A673 (cell line): ENCODE results near the gene KRTAP5-1. TPM values are rescaled to one million over a fixed set of nuclear protein-coding genes. Genes with fewer than 3 reads are reported as not detected.

Experiments
- BruUV-seq: library from RNA; stranded (reverse); fragments of 400-500 nt; replicated peaks from 2 replicates; lab custom pipeline; 2021; lab: Mats Ljungman, UMichigan
- CTCF ChIA-PET: fragments of 300-600 bp; sonication (Branson Sonifier 250); formaldehyde crosslinking; loops from one replicate; lab custom pipeline; 2022; ENCODE audit warnings: antibody characterized with exemption; lab: Charles Lee
- POLR2A ChIA-PET: fragments of 300-600 bp; sonication (Branson Sonifier 250); formaldehyde crosslinking; loops from one replicate; lab custom pipeline; 2022; ENCODE audit warnings: antibody characterized with exemption; ENCODE audit not compliant: low non-redundant PET; lab: Charles Lee
- DNase-seq: peaks from one replicate; pipeline ENCODE4 v3.0.0-alpha.2; 2015; ENCODE audit warnings: low spot score
- H3K27ac ChIP-seq: fragments of 200-600 bp; sonication (generic); 2 replicates; pipeline ENCODE4 v1.5.1; 2016; ENCODE audit warnings: mixed run types, low read depth, mild to moderate bottlenecking, mixed read lengths, antibody characterized with exemption, low read length; ENCODE audit not compliant: poor library complexity, severe bottlenecking
- H3K27me3 ChIP-seq: fragments of 200-600 bp; sonication (generic); replicated peaks from 2 replicates; pipeline ENCODE4 v1.6.1; 2017; ENCODE audit warnings: mixed run types, low read depth, mild to moderate bottlenecking, mixed read lengths, antibody characterized with exemption, low read length; ENCODE audit not compliant: insufficient read depth, poor library complexity
- H3K36me3 ChIP-seq: fragments of 200-600 bp; sonication (generic); 2 replicates; pipeline ENCODE4 v1.6.1; 2016; ENCODE audit warnings: mixed run types, mild to moderate bottlenecking, mixed read lengths, antibody characterized with exemption, low read length; ENCODE audit not compliant: insufficient read depth, poor library complexity, severe bottlenecking
- H3K4me1 ChIP-seq: fragments of 200-600 bp; sonication (generic); 2 replicates; pipeline ENCODE4 v1.6.1; 2017; ENCODE audit warnings: mixed run types, mild to moderate bottlenecking, mixed read lengths, antibody characterized with exemption, low read length; ENCODE audit not compliant: insufficient read depth, poor library complexity, severe bottlenecking
- H3K4me3 ChIP-seq: fragments of 200-600 bp; sonication (generic); 2 replicates; pipeline ENCODE4 v1.5.1; 2016; ENCODE audit warnings: low read depth, mixed run types, mild to moderate bottlenecking, mixed read lengths, low read length; ENCODE audit not compliant: poor library complexity, severe bottlenecking
- H3K9me3 ChIP-seq: fragments of 200-600 bp; sonication (generic); 2 replicates; pipeline ENCODE4 v1.6.1; 2016; ENCODE audit warnings: mixed run types, low read depth, mild to moderate bottlenecking, mixed read lengths, antibody characterized with exemption, low read length; ENCODE audit not compliant: poor library complexity, severe bottlenecking
- EZH2 ChIP-seq: fragments of 200-600 bp; sonication (generic); IDR thresholded peaks from 2 replicates; pipeline ENCODE4 v1.6.1; 2017; ENCODE audit warnings: borderline replicate concordance, low read depth, mild to moderate bottlenecking, mixed read lengths, antibody characterized with exemption, low read length; ENCODE audit not compliant: poor library complexity, severe bottlenecking
- intact Hi-C: fragments of 100-400 bp; cut with micrococcal nuclease; formaldehyde crosslinking; loops from one replicate; pipeline ENCODE4 v1.10.0; 2022; ENCODE audit not compliant: unreplicated experiment
- total RNA-seq: library from RNA; stranded (reverse); gene quantifications from 2 replicates; pipeline ENCODE4 v1.2.3, GENCODE V29; 2021
- TF ChIP-seq, protein P1 (sequence below): fragments of 300-800, 200-600 bp; sonication (generic); conservative IDR thresholded peaks from 2 replicates; pipeline ENCODE4 v1.5.1; 2017; ENCODE audit warnings: low read depth, mild to moderate bottlenecking, antibody characterized with exemption, low read length, moderate library complexity, mixed read lengths

KRTAP5-1 gene
- total RNA-seq, 1 experiment from 2014 or later: not detected

DNA sequence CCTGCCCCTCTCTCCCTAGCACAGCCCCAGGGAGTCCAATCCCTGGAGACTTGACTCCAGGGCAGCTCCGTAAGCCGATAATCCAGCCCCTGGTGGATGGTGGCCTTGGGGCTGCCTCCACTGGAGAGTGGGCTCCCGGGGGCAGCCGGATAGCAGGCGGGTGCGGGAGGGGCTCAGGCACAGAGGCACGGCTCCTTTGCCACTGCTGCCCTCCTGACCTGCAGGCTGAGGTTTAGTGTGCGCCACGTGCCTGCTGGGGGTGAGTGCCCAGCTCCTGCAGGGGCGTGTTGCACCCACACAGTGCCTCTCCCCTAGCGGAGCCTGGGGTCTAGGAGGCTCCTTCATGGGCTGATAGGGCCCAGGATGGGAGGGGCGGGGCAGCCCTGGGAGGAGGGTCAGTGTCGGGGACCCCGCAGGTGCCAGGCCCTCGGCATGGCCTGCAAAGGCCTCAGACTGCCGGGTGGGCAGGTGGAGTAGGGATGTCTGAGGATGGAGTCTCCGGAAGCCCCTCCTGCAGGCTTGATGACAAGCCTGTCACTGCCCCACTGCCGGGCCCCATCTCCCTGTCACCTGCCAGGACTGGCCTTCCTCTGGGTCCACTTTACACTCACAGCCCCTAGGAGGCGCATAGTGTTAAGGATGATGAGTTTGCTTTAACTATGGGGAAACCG, 18.6 kb downstream of the KRTAP5-1 start:
- no peak for TF ChIP-seq EZH2
- TF ChIP-seq, protein P1, sequence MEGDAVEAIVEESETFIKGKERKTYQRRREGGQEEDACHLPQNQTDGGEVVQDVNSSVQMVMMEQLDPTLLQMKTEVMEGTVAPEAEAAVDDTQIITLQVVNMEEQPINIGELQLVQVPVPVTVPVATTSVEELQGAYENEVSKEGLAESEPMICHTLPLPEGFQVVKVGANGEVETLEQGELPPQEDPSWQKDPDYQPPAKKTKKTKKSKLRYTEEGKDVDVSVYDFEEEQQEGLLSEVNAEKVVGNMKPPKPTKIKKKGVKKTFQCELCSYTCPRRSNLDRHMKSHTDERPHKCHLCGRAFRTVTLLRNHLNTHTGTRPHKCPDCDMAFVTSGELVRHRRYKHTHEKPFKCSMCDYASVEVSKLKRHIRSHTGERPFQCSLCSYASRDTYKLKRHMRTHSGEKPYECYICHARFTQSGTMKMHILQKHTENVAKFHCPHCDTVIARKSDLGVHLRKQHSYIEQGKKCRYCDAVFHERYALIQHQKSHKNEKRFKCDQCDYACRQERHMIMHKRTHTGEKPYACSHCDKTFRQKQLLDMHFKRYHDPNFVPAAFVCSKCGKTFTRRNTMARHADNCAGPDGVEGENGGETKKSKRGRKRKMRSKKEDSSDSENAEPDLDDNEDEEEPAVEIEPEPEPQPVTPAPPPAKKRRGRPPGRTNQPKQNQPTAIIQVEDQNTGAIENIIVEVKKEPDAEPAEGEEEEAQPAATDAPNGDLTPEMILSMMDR: 0 out of 2 replicates have a peak, but pooled peaks have one; percentile 15
- H3K36me3 ChIP-seq: no peaks in the 10 kb centered on the region
- intact Hi-C loops: no loop called here
- no peak for DNase-seq
- no peak overlapping the region for H3K4me3 ChIP-seq
- CTCF ChIA-PET: no interaction called here
- no peaks in the 10 kb centered on the region for H3K4me1 ChIP-seq
- no peaks in the 10 kb centered on the region for H3K27me3 ChIP-seq
- H3K9me3 ChIP-seq: no peaks in the 10 kb centered on the region
- BruUV-seq: no TSS peak
- POLR2A ChIA-PET: no interaction called here
- no peak overlapping the region for H3K27ac ChIP-seq

DNA sequence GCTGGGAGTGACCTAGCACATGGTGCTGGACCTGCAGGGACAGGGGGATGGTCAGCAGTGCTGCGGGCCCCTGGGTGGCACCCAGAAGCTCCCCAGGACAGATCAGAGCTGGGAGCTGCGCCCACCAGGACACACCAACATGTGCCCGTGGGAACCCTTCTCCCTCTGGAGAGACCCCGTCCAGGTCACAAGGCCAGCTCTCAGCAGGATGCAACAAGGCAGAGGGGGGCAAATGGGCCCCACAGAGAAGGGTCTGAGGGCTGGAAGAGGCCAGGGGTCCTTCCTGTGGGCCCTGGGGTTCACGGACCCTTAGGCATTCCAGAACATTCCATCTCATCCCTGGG, 19.2 kb downstream of the KRTAP5-1 start:
- POLR2A ChIA-PET: no interaction called here
- no TSS peak for BruUV-seq
- no peak for DNase-seq
- Histone ChIP-seq H3K4me3 (no peak overlapping the region), H3K4me1 (no peaks in the 10 kb centered on the region), H3K36me3 (no peaks in the 10 kb centered on the region), H3K27ac (no peak overlapping the region), H3K9me3 (no peaks in the 10 kb centered on the region), H3K27me3 (no peaks in the 10 kb centered on the region)
- intact Hi-C loops: no loop called here
- CTCF ChIA-PET: no interaction called here
- TF ChIP-seq, protein P1: no peak
- TF ChIP-seq EZH2: no peak

DNA sequence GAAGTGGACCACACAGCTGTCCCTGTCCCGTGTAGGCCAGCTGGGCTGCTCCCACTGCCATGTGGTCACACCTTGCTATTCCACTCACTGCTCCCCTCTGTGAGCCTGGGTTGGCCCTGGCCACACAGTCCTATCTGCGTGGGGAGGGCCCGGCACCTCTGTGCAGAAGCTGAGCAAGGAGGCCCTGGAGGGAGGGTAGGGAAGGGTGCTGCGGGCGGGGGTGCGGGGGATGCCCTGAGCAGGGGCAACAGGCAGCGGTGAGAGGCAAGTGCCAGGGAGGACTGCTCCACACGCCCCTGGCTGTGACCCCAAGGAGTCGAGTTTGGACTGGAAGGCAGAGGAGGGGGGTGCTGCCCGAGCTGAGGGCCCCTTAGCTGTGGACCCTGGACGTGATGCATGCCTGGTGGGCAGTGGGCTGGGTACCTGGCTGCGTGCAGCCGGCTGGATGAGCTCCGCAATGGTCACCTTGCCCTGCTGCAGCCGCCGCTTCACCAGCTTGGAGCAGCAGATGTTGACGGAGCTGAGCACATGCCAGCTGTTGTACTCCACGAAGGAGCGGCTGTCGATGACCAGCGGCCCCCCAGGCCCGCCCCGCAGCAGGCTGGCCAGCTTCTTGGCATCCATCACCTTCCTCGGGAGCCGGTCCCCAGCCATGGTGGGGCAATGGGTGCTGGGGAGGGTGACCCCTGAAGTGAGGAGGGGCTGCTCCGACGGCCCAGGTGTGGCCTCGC, 19.7 kb downstream of the KRTAP5-1 start:
- intact Hi-C loops: no loop called here
- DNase-seq: no peak
- Histone ChIP-seq H3K27me3 (no peaks in the 10 kb centered on the region), H3K9me3 (no peaks in the 10 kb centered on the region), H3K27ac (no peak overlapping the region), H3K4me1 (no peaks in the 10 kb centered on the region), H3K36me3 (no peaks in the 10 kb centered on the region), H3K4me3 (no peak overlapping the region)
- POLR2A ChIA-PET: no interaction called here
- BruUV-seq: no TSS peak
- CTCF ChIA-PET: interaction anchor here (0.7 to 1.5 kb wide), 2 partner anchors 10 to 19 kb away, joined by 4 to 9 read pairs; no protein-coding TSS in a partner anchor
- TF ChIP-seq, protein P1: no peak
- TF ChIP-seq EZH2: no peak
